HG02678 (cell line): ENCODE results near the gene NEK8.
"Not testable (repeated sequence)": the region's sequence is repeated elsewhere in the genome, so short reads cannot be mapped to it uniquely, and the experiment has no call there.

Experiments
- ATAC-seq: cut with Tn5 transposase; IDR thresholded peaks from one replicate; pipeline ENCODE4 v1.9.1; 2021; ENCODE audit warnings: mild to moderate bottlenecking, moderate library complexity; ENCODE audit not compliant: unreplicated experiment

NEK8 gene

DNA sequence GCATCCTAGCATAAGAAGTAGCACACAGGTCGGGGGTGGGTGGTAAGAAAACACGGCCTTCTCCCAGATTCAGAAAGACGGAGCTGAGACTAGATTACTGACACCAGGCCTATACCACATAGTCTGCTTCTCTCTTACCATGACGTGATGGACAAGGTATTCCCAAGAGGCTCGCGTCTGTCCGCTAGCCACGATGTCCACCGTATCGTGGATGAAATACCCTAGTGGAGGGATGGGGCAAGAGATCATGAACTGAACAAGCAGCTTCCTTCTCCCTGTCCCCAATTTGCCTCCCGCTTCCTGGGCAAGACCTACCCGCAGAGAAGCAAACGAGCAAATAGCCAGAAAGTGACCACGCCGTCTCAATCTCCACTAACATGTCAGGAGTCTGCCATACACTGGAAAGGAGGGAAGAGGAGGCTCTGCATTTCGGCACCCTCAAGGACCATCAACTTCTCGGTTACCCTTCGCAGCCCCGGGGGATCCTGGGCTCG, 3.4 kb upstream of the NEK8 start:
- ATAC-seq = no peak

GRCh38 chr17:28725660-28726225, 2.8 kb upstream of the NEK8 start:
- ATAC-seq = no peak

- no peak for ATAC-seq
Measured at GRCh38 chr17:28726226-28726626, 2.4 kb upstream of the NEK8 start, which contains the start of gene TLCD1. Gene TLCD1, minus strand, starts transcription at chr17:28726233. Its CDS starts 136 bp downstream, at chr17:28726097.

GRCh38 chr17:28726627-28727491, 1.7 kb upstream of the NEK8 start:
- peak; percentile 39 for ATAC-seq

- no peak for ATAC-seq
Measured at GRCh38 chr17:28729950-28730330, 1.4 kb downstream of the NEK8 start.

GRCh38 chr17:28733346-28733745, 4.8 kb downstream of the NEK8 start:
- no peak for ATAC-seq

DNA sequence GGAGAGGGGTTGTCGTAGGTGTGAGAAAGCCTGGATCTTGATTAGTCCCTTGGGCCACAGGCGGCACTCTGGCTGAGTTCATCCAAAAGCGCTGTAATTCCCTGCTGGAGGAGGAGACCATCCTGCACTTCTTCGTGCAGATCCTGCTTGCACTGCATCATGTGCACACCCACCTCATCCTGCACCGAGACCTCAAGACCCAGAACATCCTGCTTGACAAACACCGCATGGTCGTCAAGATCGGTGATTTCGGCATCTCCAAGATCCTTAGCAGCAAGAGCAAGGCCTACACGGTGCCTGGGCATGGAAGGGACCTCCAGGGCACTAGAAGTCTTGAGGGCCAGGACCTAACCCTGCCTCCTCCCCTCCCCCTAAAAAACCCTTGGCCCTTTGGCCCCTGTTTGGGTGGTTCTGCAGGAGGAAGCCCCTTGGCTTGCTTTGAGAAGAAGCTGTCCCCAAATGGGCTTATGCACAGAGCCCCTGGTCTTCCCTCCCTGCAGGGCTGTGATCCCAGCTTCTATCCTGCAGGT, 6.2 kb downstream of the NEK8 start:
- no peak for ATAC-seq

GRCh38 chr17:28735242-28735722, 6.7 kb downstream of the NEK8 start:
- no peak for ATAC-seq

- not testable (repeated sequence) for ATAC-seq
Measured at GRCh38 chr17:28735913-28736769, 7.6 kb downstream of the NEK8 start.

- no peak for ATAC-seq
Measured at GRCh38 chr17:28737316-28737715, 8.7 kb downstream of the NEK8 start.

- ATAC-seq = peak; percentile 72
Measured at GRCh38 chr17:28737770-28738679, 9.4 kb downstream of the NEK8 start.

- ATAC-seq = no peak
Measured at GRCh38 chr17:28738680-28739384, 10.2 kb downstream of the NEK8 start.

GRCh38 chr17:28740406-28741357, 12.1 kb downstream of the NEK8 start:
- ATAC-seq = no peak

DNA sequence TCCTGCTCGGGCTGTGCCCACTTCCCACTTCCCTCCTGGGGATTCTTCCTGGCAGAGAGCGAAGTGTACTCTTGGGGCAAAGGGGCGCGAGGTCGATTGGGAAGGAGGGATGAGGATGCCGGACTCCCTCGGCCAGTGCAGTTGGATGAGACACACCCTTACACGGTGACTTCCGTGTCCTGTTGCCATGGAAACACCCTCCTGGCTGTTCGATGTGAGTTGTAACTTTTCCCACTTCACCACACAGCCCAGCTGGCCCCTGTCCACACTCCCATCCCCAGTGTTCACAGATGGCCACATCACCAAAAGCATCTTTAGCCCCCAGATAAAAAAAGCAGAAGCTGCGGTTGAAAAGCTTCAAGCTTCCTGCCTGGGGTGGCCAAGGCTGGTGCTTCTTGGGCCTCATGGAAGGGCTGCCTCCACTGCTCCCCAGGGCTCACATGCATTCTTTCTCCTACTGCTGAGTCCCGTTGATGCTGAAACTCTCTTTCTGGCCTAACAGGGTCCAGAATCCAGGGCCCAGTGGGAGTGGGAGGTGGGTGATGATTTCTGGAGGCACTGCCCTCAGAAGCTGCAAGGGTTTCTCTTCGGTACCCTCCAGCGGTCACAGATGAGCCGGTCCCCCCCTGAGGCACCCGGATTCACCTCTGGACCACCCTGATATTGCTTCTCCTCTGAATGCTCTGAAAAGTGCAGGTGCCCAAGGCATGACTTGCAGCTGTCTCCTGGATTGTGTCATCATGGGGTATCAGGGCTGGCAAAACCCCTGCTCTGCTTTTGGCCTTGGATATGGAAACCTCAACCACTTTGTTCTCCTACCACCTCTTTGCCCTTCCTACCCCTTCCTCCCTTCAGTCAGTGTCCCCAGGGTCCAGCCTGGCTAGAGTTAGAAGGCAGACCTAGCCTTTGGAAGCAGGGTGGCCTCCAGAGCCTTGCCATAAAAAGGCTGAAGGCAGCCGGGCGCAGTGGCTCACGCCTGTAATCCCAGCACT, 13.1 kb downstream of the NEK8 start:
- no peak for ATAC-seq

GRCh38 chr17:28743243-28744103, 14.9 kb downstream of the NEK8 start, which contains the start of gene TRAF4:
Gene TRAF4, plus strand, starts transcription at chr17:28744011. Its CDS starts 102 bp downstream, at chr17:28744113.
- peak; percentile 69 for ATAC-seq
